Activated gamma-delta T cell (primary cell): Measurements from ENCODE around the gene ERICH4.
"Not testable (repeated sequence)": the region's sequence is repeated elsewhere in the genome, so short reads cannot be mapped to it uniquely, and the experiment has no call there.

Experiments
- DNase-seq: peaks from one replicate; lab custom pipeline; 2025; lab: John Stamatoyannopoulos, UW

The ERICH4 gene

DNA sequence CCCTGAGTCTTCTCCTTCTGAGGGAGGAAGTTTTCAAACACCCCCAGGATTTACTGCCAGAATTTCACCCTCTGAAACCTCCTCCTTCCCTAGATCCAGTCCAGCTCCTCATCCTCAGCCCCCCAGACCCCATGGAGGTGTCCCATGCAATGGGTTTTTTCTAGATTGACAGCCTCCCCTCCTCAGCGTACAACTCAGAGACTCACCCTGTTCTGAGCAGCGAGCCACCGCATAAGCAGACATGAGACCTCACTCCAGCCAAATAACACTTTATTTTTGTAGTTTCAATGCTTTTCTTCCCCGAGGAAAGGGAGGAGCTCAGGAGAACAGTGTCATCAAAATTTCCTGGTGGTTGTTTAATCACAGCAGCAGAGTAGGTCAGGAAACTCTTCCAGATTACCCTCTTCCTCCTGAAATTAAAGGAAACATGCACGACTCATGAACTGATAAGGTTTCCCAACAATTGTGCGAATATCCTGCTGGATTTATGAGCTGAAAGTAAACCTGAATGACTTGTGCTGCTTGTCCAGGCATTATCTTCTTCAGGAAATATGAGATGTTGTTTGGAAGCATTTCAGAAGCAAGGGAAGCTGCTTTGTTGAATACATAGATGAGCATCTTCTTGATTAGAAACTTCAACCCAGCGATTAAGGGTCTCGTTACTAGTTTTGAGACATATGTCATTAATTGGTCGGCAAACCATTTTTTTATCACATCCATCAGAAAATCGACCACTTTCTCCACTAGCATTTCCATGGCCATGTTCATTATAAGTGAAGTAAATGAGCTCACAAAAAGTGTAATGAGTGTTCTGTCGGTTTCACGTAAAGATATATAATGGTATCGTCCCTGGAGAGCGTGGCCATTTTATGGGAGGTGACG, 36.2 kb downstream of the ERICH4 start:
- no peak for DNase-seq

DNA sequence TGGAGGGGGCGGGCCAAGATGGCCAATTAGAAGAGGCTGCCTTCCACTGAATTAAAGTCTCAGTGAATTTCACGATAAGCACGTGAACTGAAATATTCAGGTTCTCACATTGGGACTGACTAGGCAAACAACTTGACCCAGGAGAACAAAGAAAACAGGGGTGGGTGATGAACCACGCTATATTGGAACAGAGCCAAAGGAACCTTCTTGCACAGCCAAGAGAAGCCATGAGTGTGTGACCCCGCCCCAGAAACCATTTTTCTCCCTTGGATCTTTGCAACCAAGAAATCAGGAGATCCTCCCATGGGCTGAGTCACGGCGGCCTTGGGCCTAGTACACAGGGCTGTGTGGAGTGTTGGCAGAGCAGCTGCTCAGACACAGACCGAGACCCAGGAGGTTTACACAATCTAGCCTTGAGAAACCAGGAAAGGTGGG, 36.8 kb downstream of the ERICH4 start:
- DNase-seq: no peak

DNA sequence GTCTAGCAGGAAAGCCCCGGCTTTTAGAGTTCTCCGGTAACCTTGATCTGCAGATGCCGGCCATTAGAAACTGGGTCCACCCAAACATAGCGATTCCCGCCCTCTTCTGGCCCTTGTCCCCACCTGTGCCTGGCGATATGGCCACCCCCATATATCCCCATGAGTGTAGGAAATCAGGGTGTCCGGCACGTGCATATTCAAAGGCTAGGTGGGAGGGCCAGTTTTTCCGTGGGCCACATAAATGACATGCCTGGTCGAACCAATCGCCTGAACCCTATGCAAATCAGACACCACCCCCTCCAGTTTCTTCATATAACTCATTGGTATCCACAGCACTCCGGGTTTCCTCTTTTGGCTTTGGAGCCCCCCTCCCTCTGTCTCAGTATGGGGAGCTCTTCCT, 37.4 kb downstream of the ERICH4 start:
- no peak for DNase-seq

DNA sequence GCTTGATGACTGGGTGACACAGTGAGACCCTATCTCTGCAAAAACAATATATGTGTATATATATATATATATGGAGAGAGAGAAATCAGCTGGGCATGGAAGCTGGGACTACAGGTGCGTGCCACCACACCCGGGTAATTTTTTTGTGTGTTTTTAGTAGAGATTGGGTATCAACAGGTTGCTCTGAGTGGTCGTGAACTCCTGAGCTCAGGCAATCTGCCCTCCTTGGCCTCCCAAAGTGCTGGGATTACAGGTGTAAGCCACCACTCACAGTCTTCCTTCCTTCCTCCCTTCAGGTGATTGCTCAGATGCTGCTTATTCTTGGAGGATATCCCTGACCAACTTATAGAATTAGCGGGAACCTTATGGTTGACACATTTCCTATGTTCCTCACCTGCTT, 41.9 kb downstream of the ERICH4 start:
- no peak for DNase-seq

DNA sequence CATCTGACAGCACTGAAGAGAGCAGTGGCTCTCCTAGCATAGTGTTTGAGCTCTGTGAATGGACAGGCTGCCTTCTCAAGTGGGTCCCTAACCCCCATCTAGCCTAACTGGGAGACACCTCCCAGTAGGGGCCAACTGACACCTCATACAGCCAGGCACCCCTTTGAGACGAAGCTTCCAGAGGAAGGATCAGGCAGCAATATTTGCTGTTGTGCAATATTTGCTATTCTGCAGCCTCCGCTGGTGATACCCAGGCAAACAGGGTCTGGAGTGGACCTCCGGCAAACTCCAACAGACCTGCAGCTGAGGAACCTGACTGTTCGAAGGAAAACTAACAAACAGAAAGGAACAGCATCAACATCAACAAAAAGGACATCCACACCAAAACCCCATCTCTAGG, 44.0 kb downstream of the ERICH4 start:
- DNase-seq: not testable (repeated sequence)

DNA sequence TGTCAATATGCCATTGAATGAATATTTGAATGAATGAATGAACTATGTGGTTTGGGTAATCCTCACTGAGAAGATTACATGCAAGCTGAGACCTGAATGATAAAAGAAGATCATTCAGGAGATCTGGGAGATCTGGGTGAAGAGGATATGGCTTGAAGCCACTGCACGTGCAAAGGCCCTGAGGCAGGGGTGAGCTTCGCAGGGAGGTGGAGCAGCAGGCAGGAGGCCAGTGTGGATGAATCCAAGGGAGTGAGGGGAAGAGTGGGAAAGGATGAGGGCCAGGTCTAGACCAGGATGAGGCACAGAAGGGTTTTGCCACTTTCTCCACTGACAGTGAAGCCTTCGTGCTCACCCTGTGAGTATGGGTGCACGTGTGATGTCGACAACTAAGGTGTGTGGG, 49.9 kb downstream of the ERICH4 start:
- DNase-seq: no peak
